ENCODE results near the gene PREPL. TPM values are rescaled to one million over a fixed set of nuclear protein-coding genes. Genes with fewer than 3 reads are reported as not detected.

Gene PREPL
- total and polyA plus RNA-seq, 2 of the 13 experiments (the other 11 are each of a cell fraction or from before 2014, with no cell fraction given), result 19.7 to 34.3 TPM

GRCh38 chr2:44361330-44362206, at the start of gene PREPL, which contains the start of gene CAMKMT (continued):
- TF ChIP-seq, protein P1, sequence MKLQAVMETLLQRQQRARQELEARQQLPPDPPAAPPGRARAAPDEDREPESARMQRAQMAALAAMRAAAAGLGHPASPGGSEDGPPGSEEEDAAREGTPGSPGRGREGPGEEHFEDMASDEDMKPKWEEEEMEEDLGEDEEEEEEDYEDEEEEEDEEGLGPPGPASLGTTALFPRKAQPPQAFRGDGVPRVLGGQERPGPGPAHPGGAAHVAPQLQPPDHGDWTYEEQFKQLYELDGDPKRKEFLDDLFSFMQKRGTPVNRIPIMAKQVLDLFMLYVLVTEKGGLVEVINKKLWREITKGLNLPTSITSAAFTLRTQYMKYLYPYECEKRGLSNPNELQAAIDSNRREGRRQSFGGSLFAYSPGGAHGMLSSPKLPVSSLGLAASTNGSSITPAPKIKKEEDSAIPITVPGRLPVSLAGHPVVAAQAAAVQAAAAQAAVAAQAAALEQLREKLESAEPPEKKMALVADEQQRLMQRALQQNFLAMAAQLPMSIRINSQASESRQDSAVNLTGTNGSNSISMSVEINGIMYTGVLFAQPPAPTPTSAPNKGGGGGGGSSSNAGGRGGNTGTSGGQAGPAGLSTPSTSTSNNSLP (IDR thresholded peaks at IDR 0.05; ENCODE audit: low read depth, low read length), result no peak; the same call in 1 of the 2 replicates
- no peak for TF ChIP-seq ZNF207 (IDR thresholded peaks at IDR 0.05; ENCODE audit: borderline replicate concordance)
- peak; percentile 39 for TF ChIP-seq ZNF567 (CRISPR knock-in tag; IDR thresholded peaks at IDR 0.05; ENCODE audit: borderline replicate concordance)
- TF ChIP-seq ZNF496 (CRISPR knock-in tag; IDR thresholded peaks at IDR 0.05; ENCODE audit: insufficient replicate concordance), result no peak
- TF ChIP-seq, protein P2, sequence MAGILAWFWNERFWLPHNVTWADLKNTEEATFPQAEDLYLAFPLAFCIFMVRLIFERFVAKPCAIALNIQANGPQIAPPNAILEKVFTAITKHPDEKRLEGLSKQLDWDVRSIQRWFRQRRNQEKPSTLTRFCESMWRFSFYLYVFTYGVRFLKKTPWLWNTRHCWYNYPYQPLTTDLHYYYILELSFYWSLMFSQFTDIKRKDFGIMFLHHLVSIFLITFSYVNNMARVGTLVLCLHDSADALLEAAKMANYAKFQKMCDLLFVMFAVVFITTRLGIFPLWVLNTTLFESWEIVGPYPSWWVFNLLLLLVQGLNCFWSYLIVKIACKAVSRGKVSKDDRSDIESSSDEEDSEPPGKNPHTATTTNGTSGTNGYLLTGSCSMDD (CRISPR knock-in tag; IDR thresholded peaks at IDR 0.05), result peak; percentile 28; the same call in 1 of the 2 replicates
- no peak; the same call in 1 of the 2 replicates for TF ChIP-seq HIVEP1 (CRISPR knock-in tag; IDR thresholded peaks at IDR 0.05)
- TF ChIP-seq PHF8 (CRISPR knock-in tag; IDR thresholded peaks at IDR 0.05), result peak; percentile 84
- TF ChIP-seq REST (IDR thresholded peaks at IDR 0.05; ENCODE audit: borderline replicate concordance in 1 of 2, low read depth in 1 of 2, low read length in 2 of 2), result peak in 1 of 2 experiments; percentile 33; a peak in 1 of 4 replicates
- TF ChIP-seq, protein P3, sequence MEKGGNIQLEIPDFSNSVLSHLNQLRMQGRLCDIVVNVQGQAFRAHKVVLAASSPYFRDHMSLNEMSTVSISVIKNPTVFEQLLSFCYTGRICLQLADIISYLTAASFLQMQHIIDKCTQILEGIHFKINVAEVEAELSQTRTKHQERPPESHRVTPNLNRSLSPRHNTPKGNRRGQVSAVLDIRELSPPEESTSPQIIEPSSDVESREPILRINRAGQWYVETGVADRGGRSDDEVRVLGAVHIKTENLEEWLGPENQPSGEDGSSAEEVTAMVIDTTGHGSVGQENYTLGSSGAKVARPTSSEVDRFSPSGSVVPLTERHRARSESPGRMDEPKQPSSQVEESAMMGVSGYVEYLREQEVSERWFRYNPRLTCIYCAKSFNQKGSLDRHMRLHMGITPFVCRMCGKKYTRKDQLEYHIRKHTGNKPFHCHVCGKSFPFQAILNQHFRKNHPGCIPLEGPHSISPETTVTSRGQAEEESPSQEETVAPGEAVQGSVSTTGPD (CRISPR knock-in tag; IDR thresholded peaks at IDR 0.05), result no peak
- no peak for TF ChIP-seq ZNF83 (CRISPR knock-in tag; IDR thresholded peaks at IDR 0.05; ENCODE audit: borderline replicate concordance)
- TF ChIP-seq ZNF503 (CRISPR knock-in tag; IDR thresholded peaks at IDR 0.05), result peak; percentile 67; the same call in 1 of the 2 replicates
- TF ChIP-seq MZF1 (CRISPR knock-in tag; IDR thresholded peaks at IDR 0.05; ENCODE audit: borderline replicate concordance), result no peak
- no peak for TF ChIP-seq STAG1 (CRISPR knock-in tag; IDR thresholded peaks at IDR 0.05)
- peak; percentile 89 for TF ChIP-seq ZEB1 (IDR thresholded peaks at IDR 0.05; ENCODE audit: insufficient replicate concordance, low read depth)
- TF ChIP-seq ZSCAN12 (CRISPR knock-in tag; IDR thresholded peaks at IDR 0.05), result peak; percentile 78; the same call in 1 of the 2 replicates
